ENCODE results near the gene SELENON.

DNA sequence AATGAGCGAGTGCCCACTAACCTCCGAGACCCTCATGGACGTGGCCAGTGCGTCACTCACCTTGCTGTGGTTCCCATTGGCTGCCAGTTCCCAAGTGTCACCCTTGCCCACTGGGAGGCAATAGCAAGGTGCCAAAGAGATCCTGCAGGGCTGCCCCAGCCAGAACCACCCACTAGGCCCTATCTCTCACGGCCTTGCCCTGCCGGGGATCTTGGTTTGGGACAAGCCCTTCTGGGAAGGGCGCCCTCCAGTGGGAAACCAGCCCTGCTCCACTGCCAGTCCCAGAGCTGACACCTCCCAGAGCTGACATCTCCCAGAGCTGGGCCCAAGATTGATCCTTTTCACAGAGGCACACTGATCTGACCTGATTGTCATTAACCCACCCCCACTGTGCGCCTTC lies 2.1 kb upstream of the SELENON start:
- TF ChIP-seq, protein P1, sequence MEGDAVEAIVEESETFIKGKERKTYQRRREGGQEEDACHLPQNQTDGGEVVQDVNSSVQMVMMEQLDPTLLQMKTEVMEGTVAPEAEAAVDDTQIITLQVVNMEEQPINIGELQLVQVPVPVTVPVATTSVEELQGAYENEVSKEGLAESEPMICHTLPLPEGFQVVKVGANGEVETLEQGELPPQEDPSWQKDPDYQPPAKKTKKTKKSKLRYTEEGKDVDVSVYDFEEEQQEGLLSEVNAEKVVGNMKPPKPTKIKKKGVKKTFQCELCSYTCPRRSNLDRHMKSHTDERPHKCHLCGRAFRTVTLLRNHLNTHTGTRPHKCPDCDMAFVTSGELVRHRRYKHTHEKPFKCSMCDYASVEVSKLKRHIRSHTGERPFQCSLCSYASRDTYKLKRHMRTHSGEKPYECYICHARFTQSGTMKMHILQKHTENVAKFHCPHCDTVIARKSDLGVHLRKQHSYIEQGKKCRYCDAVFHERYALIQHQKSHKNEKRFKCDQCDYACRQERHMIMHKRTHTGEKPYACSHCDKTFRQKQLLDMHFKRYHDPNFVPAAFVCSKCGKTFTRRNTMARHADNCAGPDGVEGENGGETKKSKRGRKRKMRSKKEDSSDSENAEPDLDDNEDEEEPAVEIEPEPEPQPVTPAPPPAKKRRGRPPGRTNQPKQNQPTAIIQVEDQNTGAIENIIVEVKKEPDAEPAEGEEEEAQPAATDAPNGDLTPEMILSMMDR (IDR thresholded peaks at IDR 0.05) = no peak
- TF ChIP-seq POLR2A (IDR thresholded peaks at IDR 0.05) = no peak
